NCI-H1436 (cell line): ENCODE data around the gene C4BPB.

Source experiments
- DNase-seq: peaks from one replicate; lab custom pipeline; 2025; lab: John Stamatoyannopoulos, UW

C4BPB gene

GRCh38 chr1:207145401-207146058 is 56.9 kb downstream of the C4BPB start:
- DNase-seq = no peak
